Breast epithelium (tissue), 4 donors: Measurements from ENCODE around the gene RIPK3. TPM values are rescaled to one million over a fixed set of nuclear protein-coding genes. Genes with fewer than 3 reads are reported as not detected.

Experiments
- DNase-seq, 2 donors: peaks; one replicate each; pipeline ENCODE4 v3.0.0-alpha.2; 2019; ENCODE audit warnings: low spot score in 2 of 2
- H3K27ac ChIP-seq, 2 donors: fragments of 200-600 bp; sonication (generic) in 1 of 2; one replicate each; pipeline ENCODE4 v1.5.1; 2016 to 2019; ENCODE audit warnings: mild to moderate bottlenecking in 1 of 2
- H3K27me3 ChIP-seq, 2 donors: fragments of 200-600 bp; sonication (generic) in 1 of 2; one replicate each; pipeline versions ENCODE4 v1.5.1 to v1.6.0; 2017 to 2019; ENCODE audit warnings: control low read depth in 1 of 2, mild to moderate bottlenecking in 1 of 2
- H3K36me3 ChIP-seq: fragments of 200-600 bp; one replicate; pipeline ENCODE4 v1.5.1; 2019
- H3K4me1 ChIP-seq, 2 donors: fragments of 200-600 bp; sonication (generic); one replicate each; pipeline ENCODE4 v1.5.1; 2016 to 2019; ENCODE audit warnings: control low read depth in 1 of 2
- H3K4me3 ChIP-seq, 3 donors: fragments of 200-600 bp; sonication (generic); 1 replicate in 2 of 3; 2 replicates in 1 of 3; pipeline ENCODE4 v1.5.1; 2016 to 2019; ENCODE audit warnings: mild to moderate bottlenecking in 3 of 3, moderate library complexity in 2 of 3
- H3K9me3 ChIP-seq, 2 donors: fragments of 200-600 bp; sonication (generic) in 1 of 2; one replicate each; pipeline ENCODE4 v1.5.1; 2016 to 2019; ENCODE audit warnings: control low read depth in 1 of 2
- POLR2A ChIP-seq: fragments of 450-650 bp; IDR thresholded peaks from one replicate; pipeline ENCODE4 v1.6.1; 2016; ENCODE audit warnings: antibody characterized with exemption, mild to moderate bottlenecking, moderate library complexity
- POLR2AphosphoS5 ChIP-seq, 3 donors: sonication (generic); formaldehyde crosslinking; IDR thresholded peaks; one replicate each; pipeline ENCODE4 v1.6.1; 2017; ENCODE audit warnings: antibody characterized with exemption in 3 of 3
- intact Hi-C: fragments of 100-400 bp; cut with DNase I; formaldehyde crosslinking; loops from one replicate; pipeline ENCODE4 v1.15.1; 2023; ENCODE audit warnings: low total_unique reads
- total RNA-seq, 3 donors: library from RNA; depleted of rRNA; stranded (reverse); fragments of >200 nt; gene quantifications; one replicate each; pipeline ENCODE4 v1.1.0, GENCODE V29; 2016
- TF ChIP-seq, protein P1 (sequence below), 3 donors: fragments of 450-650 bp; IDR thresholded peaks; one replicate each; pipeline ENCODE4 v1.5.1; 2016 to 2017; ENCODE audit warnings: antibody characterized with exemption in 3 of 3, mild to moderate bottlenecking in 3 of 3, moderate library complexity in 3 of 3

The RIPK3 gene
- total RNA-seq, 3 donors from 2014 or later, result 10.7 to 13.4 (median 12.0) TPM

DNA sequence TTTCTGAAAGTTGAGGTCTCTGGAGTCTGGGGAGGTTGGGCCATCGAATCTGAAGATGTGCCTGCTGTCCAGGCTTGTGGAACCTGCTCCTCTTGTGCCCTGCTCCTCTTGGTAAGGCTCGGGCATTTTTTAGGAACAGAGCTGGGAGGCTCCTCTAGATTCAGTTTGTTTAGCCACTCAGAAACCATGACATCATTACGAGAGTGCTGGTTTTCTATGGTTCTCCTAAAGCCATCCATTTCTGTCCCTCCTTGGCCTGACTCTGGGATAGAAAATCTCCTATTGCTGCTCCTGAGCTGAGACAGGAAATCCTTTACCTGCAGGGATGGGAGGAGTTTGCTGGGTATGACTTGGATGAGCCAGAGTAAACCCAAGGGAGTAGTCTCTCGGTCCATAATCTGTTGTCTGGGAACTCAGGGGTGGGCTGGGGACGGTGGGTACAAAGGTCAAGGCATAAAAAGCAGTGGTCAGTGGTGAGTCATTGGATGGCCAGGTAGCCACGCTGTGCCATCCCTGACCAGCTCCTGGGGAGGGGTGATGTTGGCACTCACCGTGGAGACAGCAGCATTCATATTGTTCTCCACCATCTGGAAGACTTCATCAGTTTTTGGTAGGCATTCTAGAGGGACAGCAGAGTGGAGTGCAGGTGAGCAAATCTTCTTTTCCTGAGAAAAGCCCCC, 2.5 kb downstream of the RIPK3 start:
- Histone ChIP-seq H3K27ac (no peak overlapping the region), H3K27me3 (peaks cover 0 to 11% of the 10 kb centered on the region in 2 donors)

DNA sequence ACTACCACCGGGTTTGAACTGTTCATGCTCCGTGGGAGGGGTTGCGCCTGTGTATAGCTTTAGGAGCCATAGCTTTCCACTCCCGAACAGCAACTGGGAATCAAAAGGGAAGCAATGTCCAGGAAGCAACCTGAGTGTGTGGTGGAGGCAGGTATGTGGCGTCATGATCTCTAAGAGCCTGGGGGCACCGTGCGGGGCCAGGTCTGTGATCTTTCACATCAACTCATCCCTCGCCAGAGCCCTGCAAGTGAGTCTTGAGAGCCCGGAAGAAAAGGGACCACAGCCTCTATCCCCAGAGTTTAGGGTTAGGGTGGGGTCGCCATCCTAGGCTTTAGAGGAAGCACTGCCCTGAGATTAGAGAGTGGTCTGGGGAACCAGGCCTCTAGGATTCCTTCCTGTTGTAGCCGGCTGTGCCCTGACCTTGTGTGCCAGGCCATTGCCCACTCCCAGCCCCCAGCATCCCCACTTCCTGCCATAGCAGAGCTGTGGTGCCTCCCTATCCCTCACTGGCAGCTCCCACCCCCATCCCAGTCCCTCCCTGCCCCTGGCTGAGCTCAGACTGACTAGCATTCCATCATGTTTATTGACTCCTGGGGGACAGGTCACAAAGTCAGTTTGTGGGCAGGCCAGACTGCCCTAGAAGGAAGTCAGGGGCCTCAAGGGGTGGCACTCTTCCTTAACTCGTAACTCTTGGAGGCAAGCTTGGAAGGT, 4.2 kb downstream of the RIPK3 start:
- no peaks in the 10 kb centered on the region for H3K9me3 ChIP-seq
- no peaks in the 10 kb centered on the region for H3K36me3 ChIP-seq
- intact Hi-C loops, result loop anchor here (2.0 kb wide), 1 partner anchor 93 kb away; the partner anchor contains the start of genes CBLN3 and KHNYN
- peak overlapping the region; percentile 48 to 68 (median 49) for H3K4me3 ChIP-seq
- H3K27me3 ChIP-seq, result peaks cover 0 to 11% of the 10 kb centered on the region in 2 donors
- H3K4me1 ChIP-seq, result peaks cover 5 to 6% of the 10 kb centered on the region in 2 donors
- DNase-seq, result no peak
- H3K27ac ChIP-seq, result peak overlapping the region in 1 of 2 donors; percentile 76
- peak in 1 of 3 donors; percentile 39 for TF ChIP-seq POLR2AphosphoS5 (IDR thresholded peaks at IDR 0.05)
- TF ChIP-seq, protein P1, sequence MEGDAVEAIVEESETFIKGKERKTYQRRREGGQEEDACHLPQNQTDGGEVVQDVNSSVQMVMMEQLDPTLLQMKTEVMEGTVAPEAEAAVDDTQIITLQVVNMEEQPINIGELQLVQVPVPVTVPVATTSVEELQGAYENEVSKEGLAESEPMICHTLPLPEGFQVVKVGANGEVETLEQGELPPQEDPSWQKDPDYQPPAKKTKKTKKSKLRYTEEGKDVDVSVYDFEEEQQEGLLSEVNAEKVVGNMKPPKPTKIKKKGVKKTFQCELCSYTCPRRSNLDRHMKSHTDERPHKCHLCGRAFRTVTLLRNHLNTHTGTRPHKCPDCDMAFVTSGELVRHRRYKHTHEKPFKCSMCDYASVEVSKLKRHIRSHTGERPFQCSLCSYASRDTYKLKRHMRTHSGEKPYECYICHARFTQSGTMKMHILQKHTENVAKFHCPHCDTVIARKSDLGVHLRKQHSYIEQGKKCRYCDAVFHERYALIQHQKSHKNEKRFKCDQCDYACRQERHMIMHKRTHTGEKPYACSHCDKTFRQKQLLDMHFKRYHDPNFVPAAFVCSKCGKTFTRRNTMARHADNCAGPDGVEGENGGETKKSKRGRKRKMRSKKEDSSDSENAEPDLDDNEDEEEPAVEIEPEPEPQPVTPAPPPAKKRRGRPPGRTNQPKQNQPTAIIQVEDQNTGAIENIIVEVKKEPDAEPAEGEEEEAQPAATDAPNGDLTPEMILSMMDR (IDR thresholded peaks at IDR 0.05), result no peak
- no peak for TF ChIP-seq POLR2A

More for the DNA sequence above, 2.5 kb downstream of the RIPK3 start:
- H3K9me3 ChIP-seq, result no peaks in the 10 kb centered on the region
- intact Hi-C loops, result loop anchor here (2.0 kb wide), 1 partner anchor 92 kb away; the partner anchor contains the start of genes CBLN3 and KHNYN
- no peak overlapping the region for H3K4me3 ChIP-seq
- no peaks in the 10 kb centered on the region for H3K36me3 ChIP-seq
- DNase-seq, result no peak
- H3K4me1 ChIP-seq, result peaks cover 5 to 6% of the 10 kb centered on the region in 2 donors
- TF ChIP-seq, protein P1 (IDR thresholded peaks at IDR 0.05), result no peak
- TF ChIP-seq POLR2A (no peak), POLR2AphosphoS5 (IDR thresholded peaks at IDR 0.05) (no peak)

DNA sequence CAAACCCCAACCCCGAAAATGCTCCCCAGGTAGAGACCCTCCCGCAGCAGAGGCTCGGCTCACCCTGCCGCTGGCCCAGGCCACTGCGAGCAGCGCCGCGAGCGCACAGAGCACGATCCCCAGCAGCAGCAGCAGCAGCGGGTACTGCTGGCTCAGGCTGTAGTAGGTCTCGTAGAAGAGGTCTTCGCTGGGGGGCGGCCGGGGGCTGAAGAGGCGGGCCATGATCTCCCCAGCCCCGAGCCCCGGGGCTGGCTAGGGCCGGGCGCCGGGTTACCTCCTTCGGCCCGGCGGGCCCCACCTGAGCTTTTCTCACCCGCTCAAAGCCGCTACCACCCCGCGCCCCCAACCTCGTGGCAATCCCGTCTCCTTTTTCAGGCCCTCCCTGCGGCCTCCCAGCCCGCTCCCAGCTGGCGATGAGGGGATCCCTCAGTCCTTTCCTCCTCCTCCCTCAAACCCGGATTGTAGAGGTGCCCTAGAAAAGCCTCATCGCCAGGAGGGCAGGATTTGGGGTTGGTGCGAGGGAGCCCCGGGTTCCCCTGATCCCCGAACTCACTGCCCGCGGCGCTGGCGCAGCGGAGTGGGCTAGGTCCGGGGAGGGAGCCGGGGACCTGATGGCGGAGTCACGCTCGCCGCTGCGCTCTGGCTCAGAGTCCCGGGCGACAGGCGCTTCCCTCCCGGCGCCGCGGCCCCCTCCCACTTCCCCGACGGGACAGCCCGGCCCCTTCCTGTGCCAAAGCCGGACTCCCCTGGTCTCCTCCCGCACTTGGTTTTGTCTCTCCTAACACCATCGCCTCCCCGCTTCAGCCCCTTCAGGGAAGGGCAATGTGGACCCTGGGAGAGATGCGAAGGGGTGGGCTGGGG, 5.1 kb downstream of the RIPK3 start, which contains the start of gene ADCY4:
Gene ADCY4, minus strand, starts transcription at position 641 of the 861 bp plus-strand sequence. Its CDS starts 419 bp downstream, at position 222.
- no peak for DNase-seq
- TF ChIP-seq POLR2AphosphoS5 (IDR thresholded peaks at IDR 0.05) (no peak), POLR2A (no peak)
- TF ChIP-seq, protein P1 (IDR thresholded peaks at IDR 0.05), result no peak
- peak within 1 kb of the TSS; percentile 48 to 68 (median 49) for H3K4me3 ChIP-seq
- peak within 1 kb of the TSS; percentile 23 to 76 for H3K27ac ChIP-seq
- H3K9me3 ChIP-seq, result no peaks in the 10 kb centered on the region
- H3K36me3 ChIP-seq, result no peaks in the 10 kb centered on the region
- intact Hi-C loops, result loop anchor here (5.0 kb wide), 1 partner anchor 33 kb away; the partner anchor contains the start of gene NFATC4
- H3K4me1 ChIP-seq, result peaks cover 5 to 6% of the 10 kb centered on the region in 2 donors
- H3K27me3 ChIP-seq, result peaks cover 0 to 11% of the 10 kb centered on the region in 2 donors

DNA sequence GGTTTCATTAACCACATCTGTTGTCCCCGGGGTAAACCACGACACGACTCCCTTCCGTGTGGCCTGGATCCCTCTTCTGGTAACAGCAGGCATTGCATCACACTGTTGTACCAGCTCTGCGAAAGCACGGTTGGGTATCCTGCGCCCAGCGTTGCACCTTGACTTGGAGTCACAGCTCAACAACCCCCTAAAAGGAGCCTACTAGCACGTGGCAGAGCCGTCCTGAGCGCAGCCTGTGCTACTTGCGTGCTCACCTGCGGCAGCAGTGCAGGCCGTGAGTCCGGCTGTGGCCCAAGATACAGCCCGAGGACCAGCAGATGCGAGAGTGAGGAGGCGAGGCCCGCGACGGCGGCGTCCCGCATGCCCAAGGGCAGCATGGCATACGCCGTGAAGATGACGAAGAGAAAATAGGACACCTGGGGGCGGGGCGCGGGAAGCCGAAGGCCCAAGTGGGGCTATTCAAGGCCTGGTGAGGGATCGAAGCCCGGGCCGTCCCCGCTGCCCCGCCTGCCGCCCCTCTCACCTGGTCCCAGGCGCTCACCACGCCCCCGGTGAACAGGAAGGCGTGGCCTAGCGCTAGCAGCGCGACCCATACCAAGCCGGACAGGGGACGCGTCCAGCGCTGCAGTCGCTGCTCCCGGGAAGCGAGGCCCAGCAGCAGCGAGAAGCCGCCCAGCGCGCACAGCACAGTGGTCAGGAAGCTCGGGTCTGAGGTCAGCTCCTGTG, 7.4 kb downstream of the RIPK3 start:
- DNase-seq, result peak; percentile 72 to 77
- peak overlapping the region in 1 of 2 donors; percentile 12 for H3K27ac ChIP-seq

More for the DNA sequence above, 7.4 kb downstream of the RIPK3 start:
- H3K36me3 ChIP-seq, result no peaks in the 10 kb centered on the region
- TF ChIP-seq, protein P1 (IDR thresholded peaks at IDR 0.05), result peak; percentile 57 to 89 (median 81)
- TF ChIP-seq POLR2A (no peak), POLR2AphosphoS5 (IDR thresholded peaks at IDR 0.05) (peak in 1 of 3 donors; percentile 29)
- H3K4me3 ChIP-seq, result peak overlapping the region; percentile 10 to 64 (median 47)
- no peaks in the 10 kb centered on the region for H3K9me3 ChIP-seq
- H3K27me3 ChIP-seq, result peaks cover 0 to 11% of the 10 kb centered on the region in 2 donors
- intact Hi-C loops, result loop anchor here (5.0 kb wide), 1 partner anchor 35 kb away; the partner anchor contains the start of gene NFATC4
- H3K4me1 ChIP-seq, result peaks cover 5 to 6% of the 10 kb centered on the region in 2 donors
